Lower lobe of right lung (tissue), 2 donors: ENCODE results near the gene CERS4. TPM values are rescaled to one million over a fixed set of nuclear protein-coding genes. Genes with fewer than 3 reads are reported as not detected.
A peak's percentile ranks its signal among the peaks of the same experiment; 100 is the strongest.

Experiments used
- ATAC-seq, 2 donors: fragments of 200-7000 bp; cut with Tn5 transposase; one replicate each; pipeline ENCODE4 v1.9.1; 2020 to 2022; ENCODE audit warnings: mild to moderate bottlenecking in 2 of 2, moderate library complexity in 2 of 2
- DNase-seq: peaks from one replicate; pipeline ENCODE4 v3.0.0-alpha.2; 2020
- H3K27ac ChIP-seq: fragments of 200-600 bp; one replicate; pipeline ENCODE4 v1.8.0; 2022
- H3K27me3 ChIP-seq: fragments of 200-600 bp; one replicate; pipeline ENCODE4 v1.8.0; 2022; ENCODE audit warnings: low read depth
- H3K36me3 ChIP-seq: fragments of 200-600 bp; one replicate; pipeline ENCODE4 v1.8.0; 2022; ENCODE audit warnings: mild to moderate bottlenecking
- H3K4me1 ChIP-seq: fragments of 200-600 bp; one replicate; pipeline ENCODE4 v1.8.0; 2022
- H3K4me3 ChIP-seq: fragments of 200-600 bp; one replicate; pipeline ENCODE4 v1.8.0; 2022; ENCODE audit warnings: mild to moderate bottlenecking
- H3K9me3 ChIP-seq: fragments of 200-600 bp; one replicate; pipeline ENCODE4 v1.8.0; 2022
- CTCF ChIP-seq: fragments of 200-600 bp; IDR thresholded peaks from one replicate; pipeline ENCODE4 v1.8.0; 2022; ENCODE audit warnings: antibody characterized with exemption, mild to moderate bottlenecking
- intact Hi-C: fragments of 100-400 bp; cut with DNase I; formaldehyde crosslinking; loops from one replicate; pipeline ENCODE4 v1.11.0; 2022
- total RNA-seq: library from RNA; stranded (reverse); fragmentation: NEBNext Ultra II Directional; extraction: Animal tissue kit (Norgen Biotek cat#: 25700); gene quantifications from one replicate; pipeline ENCODE4 v1.2.1, GENCODE V29; 2021
- donor health status: DM: no; HTN: yes; CAD: no; lungs with severe emphysema.

Gene CERS4
- total RNA-seq, 1 donor from 2014 or later: 60.6 TPM

GRCh38 chr19:8174706-8175105 lies 34.5 kb upstream of the CERS4 start:
- DNase-seq: no peak
- no peak for ATAC-seq
- H3K36me3 ChIP-seq: no peaks in the 10 kb centered on the region
- no peaks in the 10 kb centered on the region for H3K27me3 ChIP-seq
- no peak overlapping the region for H3K27ac ChIP-seq
- H3K4me3 ChIP-seq: no peak overlapping the region
- TF ChIP-seq CTCF: no peak
- no peaks in the 10 kb centered on the region for H3K9me3 ChIP-seq
- H3K4me1 ChIP-seq: peaks cover 4% of the 10 kb centered on the region
- intact Hi-C loops: no loop called here

- TF ChIP-seq CTCF: no peak
- H3K27ac ChIP-seq: no peak overlapping the region
- intact Hi-C loops: no loop called here
- no peaks in the 10 kb centered on the region for H3K27me3 ChIP-seq
- peaks cover 18% of the 10 kb centered on the region for H3K4me1 ChIP-seq
- no peak overlapping the region for H3K4me3 ChIP-seq
- DNase-seq (no peak), ATAC-seq (no peak)
- H3K36me3 ChIP-seq: no peaks in the 10 kb centered on the region
- H3K9me3 ChIP-seq: no peaks in the 10 kb centered on the region
Measured at GRCh38 chr19:8180018-8180417, 29.2 kb upstream of the CERS4 start.

- H3K36me3 ChIP-seq: no peaks in the 10 kb centered on the region
- intact Hi-C loops: no loop called here
- H3K27me3 ChIP-seq: no peaks in the 10 kb centered on the region
- H3K4me3 ChIP-seq: no peak overlapping the region
- ATAC-seq (no peak), DNase-seq (no peak)
- H3K27ac ChIP-seq: no peak overlapping the region
- TF ChIP-seq CTCF: no peak
- H3K9me3 ChIP-seq: no peaks in the 10 kb centered on the region
- H3K4me1 ChIP-seq: peaks cover 18% of the 10 kb centered on the region
Measured at GRCh38 chr19:8184274-8184673, 24.9 kb upstream of the CERS4 start.

GRCh38 chr19:8185343-8186068 lies 23.7 kb upstream of the CERS4 start:
- Histone ChIP-seq H3K27ac (no peak overlapping the region), H3K4me3 (no peak overlapping the region), H3K27me3 (no peaks in the 10 kb centered on the region), H3K4me1 (peaks cover 6% of the 10 kb centered on the region), H3K9me3 (no peaks in the 10 kb centered on the region), H3K36me3 (no peaks in the 10 kb centered on the region)
- ATAC-seq (peak in 1 of 2 donors; percentile 65), DNase-seq (no peak)
- intact Hi-C loops: no loop called here
- TF ChIP-seq CTCF: no peak

GRCh38 chr19:8192221-8192820 lies 16.8 kb upstream of the CERS4 start:
- DNase-seq: no peak
- intact Hi-C loops: no loop called here
- Histone ChIP-seq H3K27me3 (no peaks in the 10 kb centered on the region), H3K27ac (no peak overlapping the region), H3K36me3 (no peaks in the 10 kb centered on the region), H3K9me3 (no peaks in the 10 kb centered on the region), H3K4me1 (peaks cover 20% of the 10 kb centered on the region), H3K4me3 (no peak overlapping the region)
- no peak for ATAC-seq
- no peak for TF ChIP-seq CTCF
